Measurements from ENCODE around the gene WDR72.

DNA sequence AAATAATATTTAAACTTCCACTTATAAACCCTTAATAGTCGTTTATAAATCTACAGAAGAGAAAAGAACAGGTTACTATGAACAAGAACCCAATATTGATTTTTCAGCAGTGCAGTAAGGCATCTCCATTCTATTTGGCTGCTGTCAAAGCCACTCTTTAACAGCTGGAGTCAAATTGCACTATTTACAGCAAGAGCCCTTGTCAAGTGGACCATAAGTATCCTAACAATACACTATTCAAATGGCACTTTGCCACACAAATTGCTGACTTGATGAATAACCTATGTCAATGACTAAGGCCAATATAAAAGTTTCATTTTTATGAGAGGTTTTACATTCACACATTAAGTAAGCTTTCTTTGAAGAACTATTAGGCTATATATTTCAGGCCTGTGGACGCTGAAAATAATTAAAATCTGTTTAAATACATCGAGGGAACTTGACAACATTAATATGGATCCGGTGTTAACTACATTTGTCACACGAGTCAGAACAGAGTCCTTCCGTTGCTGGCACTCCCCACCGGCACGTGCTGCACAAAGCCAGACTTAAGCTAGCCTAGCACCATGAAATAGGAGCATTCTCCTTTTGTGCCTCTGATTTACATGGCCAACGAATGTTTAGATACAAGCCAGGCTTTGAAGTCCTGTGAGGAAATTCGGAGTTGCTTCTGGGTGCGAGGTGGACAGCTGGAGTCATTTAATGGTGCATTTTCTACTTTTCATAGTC is 100.5 kb downstream of the WDR72 start:
- TF ChIP-seq, protein P1, sequence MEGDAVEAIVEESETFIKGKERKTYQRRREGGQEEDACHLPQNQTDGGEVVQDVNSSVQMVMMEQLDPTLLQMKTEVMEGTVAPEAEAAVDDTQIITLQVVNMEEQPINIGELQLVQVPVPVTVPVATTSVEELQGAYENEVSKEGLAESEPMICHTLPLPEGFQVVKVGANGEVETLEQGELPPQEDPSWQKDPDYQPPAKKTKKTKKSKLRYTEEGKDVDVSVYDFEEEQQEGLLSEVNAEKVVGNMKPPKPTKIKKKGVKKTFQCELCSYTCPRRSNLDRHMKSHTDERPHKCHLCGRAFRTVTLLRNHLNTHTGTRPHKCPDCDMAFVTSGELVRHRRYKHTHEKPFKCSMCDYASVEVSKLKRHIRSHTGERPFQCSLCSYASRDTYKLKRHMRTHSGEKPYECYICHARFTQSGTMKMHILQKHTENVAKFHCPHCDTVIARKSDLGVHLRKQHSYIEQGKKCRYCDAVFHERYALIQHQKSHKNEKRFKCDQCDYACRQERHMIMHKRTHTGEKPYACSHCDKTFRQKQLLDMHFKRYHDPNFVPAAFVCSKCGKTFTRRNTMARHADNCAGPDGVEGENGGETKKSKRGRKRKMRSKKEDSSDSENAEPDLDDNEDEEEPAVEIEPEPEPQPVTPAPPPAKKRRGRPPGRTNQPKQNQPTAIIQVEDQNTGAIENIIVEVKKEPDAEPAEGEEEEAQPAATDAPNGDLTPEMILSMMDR (IDR thresholded peaks at IDR 0.05), result no peak
- no peak for TF ChIP-seq POLR2AphosphoS5 (IDR thresholded peaks at IDR 0.05)
- no peak for TF ChIP-seq POLR2A (IDR thresholded peaks at IDR 0.05)
- TF ChIP-seq EP300 (IDR thresholded peaks at IDR 0.05), result no peak

All from gastroesophageal sphincter (tissue), 3 donors.